GM12878 (cell line): Measurements from ENCODE around the gene SPTLC2. TPM values are rescaled to one million over a fixed set of nuclear protein-coding genes. Genes with fewer than 3 reads are reported as not detected.

Source experiments
- ATAC-seq: fragments of 200-7000 bp; cut with Tn5 transposase; 3 replicates; pipeline ENCODE4 v1.9.1; 2020; ENCODE audit warnings: mild to moderate bottlenecking, moderate library complexity
- BruUV-seq: library from RNA; stranded (reverse); fragments of 400-500 nt; replicated peaks from 2 replicates; lab custom pipeline; 2021; lab: Mats Ljungman, UMichigan
- CTCF ChIA-PET: fragments of 300-600 bp; sonication (Branson Sonifier 250); formaldehyde crosslinking; extraction: SDS; loops from one replicate; lab custom pipeline; 2021; ENCODE audit warnings: inconsistent platforms; lab: Yijun Ruan, JAX
- POLR2A ChIA-PET: fragments of 350-600 bp; formaldehyde crosslinking; extraction: SDS; loops from one replicate; lab custom pipeline; 2021; ENCODE audit warnings: inconsistent platforms; lab: Charles Lee
- RAD21 ChIA-PET: fragments of 300-600 bp; sonication (Branson Sonifier 250); formaldehyde crosslinking; loops from one replicate; lab custom pipeline; 2023; ENCODE audit warnings: antibody characterized with exemption; ENCODE audit not compliant: unreplicated experiment; lab: Charles Lee
- SMC1A ChIA-PET: fragments of 300-600 bp; sonication (Branson Sonifier 250); formaldehyde crosslinking; loops from one replicate; lab custom pipeline; 2023; ENCODE audit not compliant: unreplicated experiment, uncharacterized antibody; lab: Charles Lee
- DNase-seq: peaks from one replicate; pipeline ENCODE4 v3.0.0-alpha.2; 2011; ENCODE audit warnings: low read depth, low spot score
- FAIRE-seq: peaks from 3 replicates; lab custom pipeline; 2011; peaks lifted over from hg19 to GRCh38; lab: Jason Lieb, UNC
- H2AFZ ChIP-seq: 2 replicates; pipeline ENCODE4 v1.6.0; 2011; ENCODE audit warnings: low read depth, low read length, control low read depth; ENCODE audit not compliant: control insufficient read depth
- H3K27ac ChIP-seq: 2 replicates; pipeline ENCODE4 v1.5.1; 2011; ENCODE audit warnings: control low read depth; ENCODE audit not compliant: control insufficient read depth, insufficient read depth
- H3K27me3 ChIP-seq, 2 experiments: replicated peaks in 1 of 2; 2 replicates each; pipeline versions ENCODE4 v1.6.0 to v1.6.1; 2011; ENCODE audit warnings: low read length in 1 of 2; ENCODE audit not compliant: control insufficient read depth in 2 of 2, insufficient read depth in 2 of 2
- H3K36me3 ChIP-seq, 2 experiments: 2 replicates each; pipeline ENCODE4 v1.5.1; 2011; ENCODE audit warnings: low read length in 1 of 2; ENCODE audit not compliant: control insufficient read depth in 2 of 2, insufficient read depth in 2 of 2
- H3K4me1 ChIP-seq: 2 replicates; pipeline ENCODE4 v1.6.1; 2011; ENCODE audit warnings: mild to moderate bottlenecking, low read length, moderate library complexity, mixed read lengths; ENCODE audit not compliant: control insufficient read depth, insufficient read depth
- H3K4me2 ChIP-seq: 2 replicates; pipeline ENCODE4 v1.6.0; 2011; ENCODE audit warnings: control low read depth; ENCODE audit not compliant: control insufficient read depth, insufficient read depth
- H3K4me3 ChIP-seq: fragments of 200-600 bp; sonication (generic); 2 replicates; pipeline ENCODE4 v1.5.1; 2016
- H3K79me2 ChIP-seq: 2 replicates; pipeline ENCODE4 v1.6.0; 2011; ENCODE audit warnings: low read length; ENCODE audit not compliant: control insufficient read depth, insufficient read depth
- H3K9ac ChIP-seq: 2 replicates; pipeline ENCODE4 v1.8.0; 2011; ENCODE audit warnings: low read length, control low read depth, mixed read lengths; ENCODE audit not compliant: control insufficient read depth, insufficient read depth
- H3K9me3 ChIP-seq: replicated peaks from 3 replicates; pipeline ENCODE4 v1.5.1; 2011; ENCODE audit warnings: mild to moderate bottlenecking, low read length; ENCODE audit not compliant: control insufficient read depth, insufficient read depth
- H4K20me1 ChIP-seq: 2 replicates; pipeline ENCODE4 v1.6.0; 2011; ENCODE audit not compliant: control insufficient read depth, insufficient read depth
- ATF7 ChIP-seq: fragments of 450-650 bp; IDR thresholded peaks from 2 replicates; pipeline ENCODE4 v1.6.1; 2016; ENCODE audit warnings: low read depth, mild to moderate bottlenecking
- BACH1 ChIP-seq: fragments of 450-650 bp; IDR thresholded peaks from 2 replicates; pipeline ENCODE4 v1.6.1; 2017; ENCODE audit warnings: mild to moderate bottlenecking, borderline replicate concordance
- CBX5 ChIP-seq: sonication (generic); IDR thresholded peaks from 2 replicates; pipeline ENCODE4 v1.6.1; 2016; ENCODE audit warnings: low read depth, moderate library complexity, mild to moderate bottlenecking, inconsistent platforms
- CREM ChIP-seq: IDR thresholded peaks from 2 replicates; pipeline ENCODE4 v1.6.1; 2014; ENCODE audit warnings: antibody characterized with exemption, low read depth
- FOXK2 ChIP-seq: fragments of 450-650 bp; IDR thresholded peaks from 2 replicates; pipeline ENCODE4 v1.6.1; 2017; ENCODE audit warnings: mild to moderate bottlenecking, moderate library complexity
- MXI1 ChIP-seq: fragments of 150-350 bp; IDR thresholded peaks from 2 replicates; pipeline ENCODE4 v1.6.1; 2011; ENCODE audit warnings: low read depth, mild to moderate bottlenecking, inconsistent platforms, low read length, improper control_type of control experiment
- NFYA ChIP-seq: IDR thresholded peaks from 2 replicates; pipeline ENCODE4 v1.6.1; 2011; ENCODE audit warnings: low read depth, mild to moderate bottlenecking, low read length, improper control_type of control experiment, borderline replicate concordance
- PAX5 ChIP-seq: IDR thresholded peaks from 2 replicates; pipeline ENCODE4 v1.6.1; 2011; ENCODE audit warnings: low read depth, low read length, borderline replicate concordance
- POLR2A ChIP-seq: IDR thresholded peaks from 2 replicates; pipeline ENCODE4 v1.6.1; 2011; ENCODE audit warnings: low read depth, mild to moderate bottlenecking, low read length
- POLR2AphosphoS2 ChIP-seq: IDR thresholded peaks from 2 replicates; pipeline ENCODE4 v1.6.1; 2011; ENCODE audit warnings: low read depth, mild to moderate bottlenecking, low read length, improper control_type of control experiment, moderate library complexity
- RFX5 ChIP-seq: IDR thresholded peaks from 2 replicates; pipeline ENCODE4 v1.6.1; 2011; ENCODE audit warnings: low read depth, low read length, improper control_type of control experiment
- SMAD5 ChIP-seq: IDR thresholded peaks from 2 replicates; pipeline ENCODE4 v1.6.1; 2016; ENCODE audit warnings: antibody characterized with exemption, low read depth
- SPI1 ChIP-seq: IDR thresholded peaks from 2 replicates; pipeline ENCODE4 v1.6.1; 2011; ENCODE audit warnings: low read depth, mild to moderate bottlenecking, low read length, moderate library complexity, borderline replicate concordance; ENCODE audit not compliant: insufficient read depth
- SREBF1 ChIP-seq: IDR thresholded peaks from 2 replicates; pipeline ENCODE4 v1.6.1; 2012; ENCODE audit warnings: mild to moderate bottlenecking, low read length
- TARDBP ChIP-seq: IDR thresholded peaks from 2 replicates; pipeline ENCODE4 v1.6.1; 2016; ENCODE audit warnings: borderline replicate concordance
- ZNF24 ChIP-seq: fragments of 450-650 bp; IDR thresholded peaks from 2 replicates; pipeline ENCODE4 v1.6.1; 2017; ENCODE audit warnings: antibody characterized with exemption, mild to moderate bottlenecking
- WGBS: methylation state at CpG from one replicate; pipeline ENCODE4 v1.1.6; 2016; ENCODE audit warnings: low lambda C conversion rate; ENCODE audit not compliant: insufficient replicate concordance, insufficient coverage; ENCODE audit errors: missing lambda C conversion rate; 5-methylcytosine and 5-hydroxymethylcytosine counted together
- in situ Hi-C: fragments of 300-500 bp; cut with MboI; formaldehyde crosslinking; loops from 9 replicates; pipeline ENCODE4 v1.14.3; 2018; ENCODE audit warnings: mixed read lengths
- intact Hi-C: fragments of 100-400 bp; cut with micrococcal nuclease; formaldehyde crosslinking; loops from one replicate; pipeline ENCODE4 v1.14.2; 2022; ENCODE audit not compliant: unreplicated experiment
- polyA plus RNA-seq, 11 experiments: library from polyadenylated mRNA; depleted of rRNA in 4 of 11; unstranded in 6 of 11; stranded (reverse) in 5 of 11; fragments of >200 nt; fragmentation: Nextera tagmentation in 4 of 11; fragmentation: Illumina TruSeq in 1 of 11; extraction: Ambion mirVana in 4 of 11; extraction: Trizol in 1 of 11; gene quantifications; 1 replicate in 1 of 11; 2 replicates in 10 of 11; pipeline versions ENCODE4 v1.2.1 to v1.2.3, GENCODE V29; 2011 to 2016; ENCODE audit warnings: inconsistent platforms in 2 of 11, missing spikeins in 2 of 11, low read depth in 1 of 11
- total RNA-seq, 4 experiments: library from RNA; depleted of rRNA in 3 of 4; stranded (reverse); fragments of >200 nt in 3 of 4; fragmentation: Illumina TruSeq in 1 of 4; extraction: Trizol in 1 of 4; gene quantifications; 2 replicates each; pipeline versions ENCODE4 v1.2.1 to v1.2.3, GENCODE V29; 2013 to 2021
- TF ChIP-seq, protein P1 (sequence below): fragments of 450-650 bp; conservative IDR thresholded peaks from 2 replicates; pipeline ENCODE4 v1.6.1; 2017; ENCODE audit warnings: mild to moderate bottlenecking, moderate library complexity
- TF ChIP-seq, protein P2 (sequence below): IDR thresholded peaks from 2 replicates; pipeline ENCODE4 v1.6.1; 2011; ENCODE audit warnings: mild to moderate bottlenecking, low read depth, low read length, moderate library complexity; ENCODE audit not compliant: insufficient replicate concordance
- TF ChIP-seq, protein P3 (sequence below): fragments of 450-650 bp; formaldehyde crosslinking; IDR thresholded peaks from 2 replicates; pipeline ENCODE4 v1.4.0; 2022; ENCODE audit warnings: mild to moderate bottlenecking, moderate library complexity

SPTLC2 gene
- total and polyA plus RNA-seq, 10 of the 15 experiments (the other 5 are each of a cell fraction or from before 2014, with no cell fraction given) = 6.9 to 35.1 (median 19.7) TPM

DNA sequence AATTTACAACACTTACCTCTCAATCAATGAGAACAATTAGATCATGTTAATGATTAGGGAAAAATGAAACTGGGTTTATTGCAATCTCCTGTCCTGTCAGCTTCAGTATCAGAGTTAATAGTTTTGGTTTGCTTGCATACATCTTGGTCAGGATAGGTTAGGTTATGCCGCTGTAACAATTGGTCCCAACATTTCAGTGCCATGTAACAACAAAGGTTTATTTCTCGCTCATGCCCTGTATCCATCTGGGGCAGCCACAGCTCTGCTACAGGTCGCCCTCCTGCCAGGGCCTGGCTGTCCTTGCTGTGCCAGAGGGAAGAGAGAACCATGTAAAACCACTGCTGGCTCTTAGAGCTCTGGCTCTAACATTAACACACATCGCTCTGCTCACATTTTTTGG is 30.5 kb upstream of the SPTLC2 start:
- WGBS = 49% methylated on average over 4 of the region's 4 CpGs
- H3K79me2 ChIP-seq = no peaks in the 10 kb centered on the region
- H2AFZ ChIP-seq = no peak overlapping the region
- intact Hi-C loops = no loop called here
- no peak overlapping the region for H3K4me3 ChIP-seq
- H3K4me2 ChIP-seq = no peak overlapping the region
- RAD21 ChIA-PET = no interaction called here
- no peak for DNase-seq
- no TSS peak for BruUV-seq
- H3K9ac ChIP-seq = no peak overlapping the region
- CTCF ChIA-PET = no interaction called here
- H3K4me1 ChIP-seq = peaks cover 4% of the 10 kb centered on the region
- H3K27me3 ChIP-seq = no peaks in the 10 kb centered on the region
- in situ Hi-C loops = no loop called here
- POLR2A ChIA-PET = interaction anchor here (0.6 to 0.7 kb wide), 3 partner anchors 10 to 75 kb away, joined by 3 read pairs; no protein-coding TSS in a partner anchor
- no peaks in the 10 kb centered on the region; the same call in 2 of the 3 replicates for H3K9me3 ChIP-seq
- TF ChIP-seq FOXK2 (no peak), SREBF1 (no peak), POLR2AphosphoS2 (no peak), CBX5 (no peak), BACH1 (no peak), TARDBP (no peak), POLR2A (no peak), SPI1 (no peak), SMAD5 (no peak), PAX5 (no peak), ZNF24 (no peak), RFX5 (no peak), NFYA (no peak), ATF7 (no peak), MXI1 (no peak), CREM (no peak)
- TF ChIP-seq, protein P1, sequence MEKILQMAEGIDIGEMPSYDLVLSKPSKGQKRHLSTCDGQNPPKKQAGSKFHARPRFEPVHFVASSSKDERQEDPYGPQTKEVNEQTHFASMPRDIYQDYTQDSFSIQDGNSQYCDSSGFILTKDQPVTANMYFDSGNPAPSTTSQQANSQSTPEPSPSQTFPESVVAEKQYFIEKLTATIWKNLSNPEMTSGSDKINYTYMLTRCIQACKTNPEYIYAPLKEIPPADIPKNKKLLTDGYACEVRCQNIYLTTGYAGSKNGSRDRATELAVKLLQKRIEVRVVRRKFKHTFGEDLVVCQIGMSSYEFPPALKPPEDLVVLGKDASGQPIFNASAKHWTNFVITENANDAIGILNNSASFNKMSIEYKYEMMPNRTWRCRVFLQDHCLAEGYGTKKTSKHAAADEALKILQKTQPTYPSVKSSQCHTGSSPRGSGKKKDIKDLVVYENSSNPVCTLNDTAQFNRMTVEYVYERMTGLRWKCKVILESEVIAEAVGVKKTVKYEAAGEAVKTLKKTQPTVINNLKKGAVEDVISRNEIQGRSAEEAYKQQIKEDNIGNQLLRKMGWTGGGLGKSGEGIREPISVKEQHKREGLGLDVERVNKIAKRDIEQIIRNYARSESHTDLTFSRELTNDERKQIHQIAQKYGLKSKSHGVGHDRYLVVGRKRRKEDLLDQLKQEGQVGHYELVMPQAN = no peak
- TF ChIP-seq, protein P2, sequence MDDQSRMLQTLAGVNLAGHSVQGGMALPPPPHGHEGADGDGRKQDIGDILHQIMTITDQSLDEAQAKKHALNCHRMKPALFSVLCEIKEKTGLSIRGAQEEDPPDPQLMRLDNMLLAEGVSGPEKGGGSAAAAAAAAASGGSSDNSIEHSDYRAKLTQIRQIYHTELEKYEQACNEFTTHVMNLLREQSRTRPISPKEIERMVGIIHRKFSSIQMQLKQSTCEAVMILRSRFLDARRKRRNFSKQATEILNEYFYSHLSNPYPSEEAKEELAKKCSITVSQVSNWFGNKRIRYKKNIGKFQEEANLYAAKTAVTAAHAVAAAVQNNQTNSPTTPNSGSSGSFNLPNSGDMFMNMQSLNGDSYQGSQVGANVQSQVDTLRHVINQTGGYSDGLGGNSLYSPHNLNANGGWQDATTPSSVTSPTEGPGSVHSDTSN = no peak
- TF ChIP-seq, protein P3, sequence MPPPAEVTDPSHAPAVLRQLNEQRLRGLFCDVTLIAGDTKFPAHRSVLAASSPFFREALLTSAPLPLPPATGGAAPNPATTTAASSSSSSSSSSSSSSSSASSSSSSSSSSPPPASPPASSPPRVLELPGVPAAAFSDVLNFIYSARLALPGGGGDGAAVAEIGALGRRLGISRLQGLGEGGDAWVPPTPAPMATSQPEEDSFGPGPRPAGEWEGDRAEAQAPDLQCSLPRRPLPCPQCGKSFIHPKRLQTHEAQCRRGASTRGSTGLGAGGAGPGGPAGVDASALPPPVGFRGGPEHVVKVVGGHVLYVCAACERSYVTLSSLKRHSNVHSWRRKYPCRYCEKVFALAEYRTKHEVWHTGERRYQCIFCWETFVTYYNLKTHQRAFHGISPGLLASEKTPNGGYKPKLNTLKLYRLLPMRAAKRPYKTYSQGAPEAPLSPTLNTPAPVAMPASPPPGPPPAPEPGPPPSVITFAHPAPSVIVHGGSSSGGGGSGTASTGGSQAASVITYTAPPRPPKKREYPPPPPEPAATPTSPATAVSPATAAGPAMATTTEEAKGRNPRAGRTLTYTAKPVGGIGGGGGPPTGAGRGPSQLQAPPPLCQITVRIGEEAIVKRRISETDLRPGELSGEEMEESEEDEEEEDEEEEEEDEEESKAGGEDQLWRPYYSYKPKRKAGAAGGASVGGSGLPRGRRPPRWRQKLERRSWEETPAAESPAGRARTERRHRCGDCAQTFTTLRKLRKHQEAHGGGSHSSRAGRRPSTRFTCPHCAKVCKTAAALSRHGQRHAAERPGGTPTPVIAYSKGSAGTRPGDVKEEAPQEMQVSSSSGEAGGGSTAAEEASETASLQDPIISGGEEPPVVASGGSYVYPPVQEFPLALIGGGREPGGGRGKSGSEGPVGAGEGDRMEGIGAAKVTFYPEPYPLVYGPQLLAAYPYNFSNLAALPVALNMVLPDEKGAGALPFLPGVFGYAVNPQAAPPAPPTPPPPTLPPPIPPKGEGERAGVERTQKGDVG (CRISPR knock-in tag) = no peak
- H3K36me3 ChIP-seq = no peaks in the 10 kb centered on the region
- SMC1A ChIA-PET = interaction anchor here (0.6 kb wide), 2 partner anchors 35 to 133 kb away, joined by 3 read pairs; no protein-coding TSS in a partner anchor
- no peak overlapping the region for H3K27ac ChIP-seq
- H4K20me1 ChIP-seq = no peaks in the 10 kb centered on the region
- no peak for ATAC-seq
- no peak for FAIRE-seq
